Stomach (tissue), 9 donors: Measurements from ENCODE around the gene FAIM2. TPM values are rescaled to one million over a fixed set of nuclear protein-coding genes. Genes with fewer than 3 reads are reported as not detected.

Source experiments
- DNase-seq, 2 donors: peaks; one replicate each; pipeline versions ENCODE4 v3.0.0 to v3.0.0-alpha.2; 2013 to 2019
- H3K27ac ChIP-seq, 5 donors: fragments of 200-600 bp in 4 of 5; sonication (generic) in 4 of 5; one replicate each; pipeline ENCODE4 v1.5.1; 2013 to 2019; ENCODE audit warnings: mild to moderate bottlenecking in 1 of 5, moderate library complexity in 1 of 5
- H3K27me3 ChIP-seq, 3 donors: fragments of 200-600 bp; sonication (generic); one replicate each; pipeline ENCODE4 v1.5.1; 2017 to 2019; ENCODE audit warnings: mixed run types in 1 of 3
- H3K36me3 ChIP-seq, 4 donors: fragments of 200-600 bp; sonication (generic); 1 replicate in 3 of 4; 2 replicates in 1 of 4; pipeline ENCODE4 v1.5.1; 2016 to 2019
- H3K4me1 ChIP-seq, 4 donors: fragments of 200-600 bp; sonication (generic); one replicate each; pipeline ENCODE4 v1.5.1; 2016 to 2019
- H3K4me3 ChIP-seq, 4 donors: fragments of 200-600 bp; sonication (generic) in 3 of 4; one replicate each; pipeline ENCODE4 v1.5.1; 2016 to 2019; ENCODE audit warnings: mild to moderate bottlenecking in 1 of 4
- H3K9me3 ChIP-seq, 4 donors: fragments of 200-600 bp; sonication (generic); one replicate each; pipeline ENCODE4 v1.5.1; 2016 to 2019
- EP300 ChIP-seq: sonication (generic); formaldehyde crosslinking; IDR thresholded peaks from one replicate; pipeline ENCODE4 v1.6.1; 2017; ENCODE audit warnings: antibody characterized with exemption
- POLR2A ChIP-seq, 4 donors: fragments of 450-650 bp; IDR thresholded peaks; one replicate each; pipeline ENCODE4 v1.6.1; 2016; ENCODE audit warnings: antibody characterized with exemption in 4 of 4, control low read depth in 2 of 4, mild to moderate bottlenecking in 1 of 4, moderate library complexity in 1 of 4
- POLR2AphosphoS5 ChIP-seq, 3 donors: sonication (generic); formaldehyde crosslinking; IDR thresholded peaks; one replicate each; pipeline ENCODE4 v1.6.1; 2016; ENCODE audit warnings: antibody characterized with exemption in 3 of 3
- WGBS, 5 donors: extraction: QIAGEN DNeasy Blood & Tissue Kit in 3 of 5; methylation state at CpG; one replicate each; pipeline versions ENCODE4 v1.1.5 to v1.1.7; 2013 to 2018; 5-methylcytosine and 5-hydroxymethylcytosine counted together
- intact Hi-C: fragments of 100-400 bp; cut with DNase I; formaldehyde crosslinking; loops from one replicate; pipeline ENCODE4 v1.15.1; 2023; ENCODE audit warnings: low total_unique reads
- polyA plus RNA-seq, 3 donors: library from polyadenylated mRNA; stranded (reverse); fragments of 200-250 nt; gene quantifications; one replicate each; pipeline ENCODE4 v1.2.3, GENCODE V29; 2013
- total RNA-seq, 5 donors: library from RNA; depleted of rRNA; stranded (reverse); fragments of >200 nt; gene quantifications; one replicate each; pipeline versions ENCODE4 v1.1.0 to v1.2.3, GENCODE V29; 2014 to 2016
- TF ChIP-seq, protein P1 (sequence below), 7 experiments: fragments of 450-650 bp in 4 of 7; fragments of 200-600 bp in 3 of 7; sonication (generic) in 3 of 7; IDR thresholded peaks; one replicate each; pipeline ENCODE4 v1.5.1; 2016 to 2019; ENCODE audit warnings: antibody characterized with exemption in 7 of 7, control low read depth in 2 of 7, mild to moderate bottlenecking in 1 of 7
- donor health status: healthy with polysubstance abuse.
- donor health status: Bipolar disorder and iron deficiency.
- donor health status: healthy.

FAIM2 gene
- total and polyA plus RNA-seq, 8 donors: 1.1 to 44.6 (median 2.0) TPM

DNA sequence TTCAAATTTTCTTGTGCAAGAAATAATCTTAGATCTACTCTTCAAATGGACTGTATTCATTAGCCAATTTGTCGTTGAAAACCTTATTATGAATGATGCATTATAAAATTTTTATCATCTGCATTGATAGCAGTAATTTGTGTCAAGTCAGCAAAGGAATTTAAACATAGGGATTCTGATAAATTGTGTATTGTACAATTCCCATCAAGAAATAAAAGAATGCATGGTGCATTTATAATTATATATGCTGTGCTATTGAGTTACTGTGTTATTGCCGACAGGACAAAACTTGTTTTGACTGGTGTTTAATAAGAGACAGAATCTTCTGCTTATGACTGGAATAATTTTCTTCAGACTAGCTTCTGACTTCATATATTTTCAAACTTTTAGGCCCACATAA is 57.7 kb downstream of the FAIM2 start:
- no peak for DNase-seq
- H3K4me3 ChIP-seq: no peak overlapping the region
- H3K9me3 ChIP-seq: no peaks in the 10 kb centered on the region
- no peak overlapping the region for H3K27ac ChIP-seq
- H3K4me1 ChIP-seq: peaks cover 10 to 20% (median 16%) of the 10 kb centered on the region in 4 donors
- intact Hi-C loops: no loop called here
- no peak for TF ChIP-seq EP300
- no peak for TF ChIP-seq POLR2AphosphoS5 (IDR thresholded peaks at IDR 0.05)
- TF ChIP-seq POLR2A (IDR thresholded peaks at IDR 0.05): no peak
- TF ChIP-seq, protein P1, sequence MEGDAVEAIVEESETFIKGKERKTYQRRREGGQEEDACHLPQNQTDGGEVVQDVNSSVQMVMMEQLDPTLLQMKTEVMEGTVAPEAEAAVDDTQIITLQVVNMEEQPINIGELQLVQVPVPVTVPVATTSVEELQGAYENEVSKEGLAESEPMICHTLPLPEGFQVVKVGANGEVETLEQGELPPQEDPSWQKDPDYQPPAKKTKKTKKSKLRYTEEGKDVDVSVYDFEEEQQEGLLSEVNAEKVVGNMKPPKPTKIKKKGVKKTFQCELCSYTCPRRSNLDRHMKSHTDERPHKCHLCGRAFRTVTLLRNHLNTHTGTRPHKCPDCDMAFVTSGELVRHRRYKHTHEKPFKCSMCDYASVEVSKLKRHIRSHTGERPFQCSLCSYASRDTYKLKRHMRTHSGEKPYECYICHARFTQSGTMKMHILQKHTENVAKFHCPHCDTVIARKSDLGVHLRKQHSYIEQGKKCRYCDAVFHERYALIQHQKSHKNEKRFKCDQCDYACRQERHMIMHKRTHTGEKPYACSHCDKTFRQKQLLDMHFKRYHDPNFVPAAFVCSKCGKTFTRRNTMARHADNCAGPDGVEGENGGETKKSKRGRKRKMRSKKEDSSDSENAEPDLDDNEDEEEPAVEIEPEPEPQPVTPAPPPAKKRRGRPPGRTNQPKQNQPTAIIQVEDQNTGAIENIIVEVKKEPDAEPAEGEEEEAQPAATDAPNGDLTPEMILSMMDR (IDR thresholded peaks at IDR 0.05): no peak
- H3K27me3 ChIP-seq: peaks cover 0 to 34% (median 0%) of the 10 kb centered on the region in 3 donors
- H3K36me3 ChIP-seq: no peaks in the 10 kb centered on the region
- WGBS, 5 donors: 80 to 87% (median 84%) methylated on average over 2 of the region's 2 CpGs

DNA sequence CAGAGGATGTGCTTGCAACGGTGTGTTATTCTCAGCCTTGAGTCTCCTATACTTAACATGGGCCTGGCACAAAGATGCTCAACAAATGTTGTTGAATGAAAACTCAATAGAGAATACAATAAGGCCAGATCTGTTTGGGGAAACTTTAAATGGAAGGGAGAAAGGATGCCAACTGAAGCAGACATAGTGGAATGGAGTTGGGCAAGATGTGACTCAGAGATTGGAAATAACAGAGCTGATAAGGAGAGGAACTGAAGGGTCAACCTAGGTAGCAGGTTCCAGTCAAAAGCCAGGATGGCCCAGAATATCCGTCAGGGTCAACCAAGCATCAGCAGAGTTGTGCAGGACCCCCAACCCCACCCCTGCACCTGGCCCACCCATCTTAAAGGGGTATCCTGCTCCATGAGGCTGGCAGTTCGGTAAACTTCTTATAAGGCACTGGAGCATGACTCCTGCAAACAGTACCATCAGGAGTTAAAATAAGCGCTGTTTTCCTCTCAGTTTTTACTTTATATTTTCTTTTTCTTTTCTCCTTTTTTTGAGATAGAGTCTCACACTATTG is 59.7 kb downstream of the FAIM2 start:
- peak overlapping the region in 2 of 5 donors; percentile 90 to 91 for H3K27ac ChIP-seq
- TF ChIP-seq POLR2AphosphoS5 (IDR thresholded peaks at IDR 0.05) (no peak), EP300 (no peak), POLR2A (IDR thresholded peaks at IDR 0.05) (no peak)
- TF ChIP-seq, protein P1 (IDR thresholded peaks at IDR 0.05): no peak
- H3K9me3 ChIP-seq: no peaks in the 10 kb centered on the region
- intact Hi-C loops: no loop called here
- peak overlapping the region in 1 of 4 donors; percentile 70 for H3K4me3 ChIP-seq
- no peak for DNase-seq
- WGBS, 5 donors: 92 to 97% (median 95%) methylated on average over 4 of the region's 4 CpGs
- peaks cover 0 to 20% (median 0%) of the 10 kb centered on the region in 3 donors for H3K27me3 ChIP-seq
- H3K4me1 ChIP-seq: peaks cover 10 to 21% (median 16%) of the 10 kb centered on the region in 4 donors
- H3K36me3 ChIP-seq: no peaks in the 10 kb centered on the region

GRCh38 chr12:49843411-49843810 is 60.3 kb downstream of the FAIM2 start:
- DNase-seq: no peak
- TF ChIP-seq POLR2AphosphoS5 (IDR thresholded peaks at IDR 0.05) (no peak), EP300 (no peak), POLR2A (IDR thresholded peaks at IDR 0.05) (no peak)
- TF ChIP-seq, protein P1 (IDR thresholded peaks at IDR 0.05): no peak
- peak overlapping the region; percentile 89 to 91 (median 90) for H3K27ac ChIP-seq
- peaks cover 0 to 3% (median under 1%) of the 10 kb centered on the region in 4 donors for H3K36me3 ChIP-seq
- peaks cover 10 to 21% (median 16%) of the 10 kb centered on the region in 4 donors for H3K4me1 ChIP-seq
- WGBS, 5 donors: 84 to 91% (median 86%) methylated on average over 7 of the region's 7 CpGs
- H3K9me3 ChIP-seq: no peaks in the 10 kb centered on the region
- intact Hi-C loops: no loop called here
- H3K27me3 ChIP-seq: peaks cover 0 to 16% (median 0%) of the 10 kb centered on the region in 3 donors
- H3K4me3 ChIP-seq: peak overlapping the region; percentile 64 to 70 (median 69)

- no peaks in the 10 kb centered on the region for H3K9me3 ChIP-seq
- WGBS, 5 donors: 0 to 1% (median 0%) methylated on average over 52 to 55 of the region's 55 CpGs
- H3K27ac ChIP-seq: peak within 1 kb of the TSS; percentile 89 to 91 (median 90)
- intact Hi-C loops: no loop called here
- peaks cover 10 to 21% (median 16%) of the 10 kb centered on the region in 4 donors for H3K4me1 ChIP-seq
- peak in 2 of 4 donors; percentile 12 to 52 for TF ChIP-seq POLR2A (IDR thresholded peaks at IDR 0.05)
- peak; percentile 78 to 97 (median 95) for TF ChIP-seq POLR2AphosphoS5 (IDR thresholded peaks at IDR 0.05)
- no peak for TF ChIP-seq EP300
- TF ChIP-seq, protein P1 (IDR thresholded peaks at IDR 0.05): no peak
- peaks cover 0 to 8% (median 4%) of the 10 kb centered on the region in 4 donors for H3K36me3 ChIP-seq
- peak; percentile 94 to 98 for DNase-seq
- H3K4me3 ChIP-seq: peak within 1 kb of the TSS; percentile 64 to 70 (median 69)
- peaks cover 0 to 11% (median 0%) of the 10 kb centered on the region in 3 donors for H3K27me3 ChIP-seq
Observed at GRCh38 chr12:49842519-49843352, 61.0 kb downstream of the FAIM2 start, which contains the start of gene BCDIN3D. Gene BCDIN3D (minus strand): TSS chr12:49843106. CDS start chr12:49843087, 19 bp downstream.
